Fibroblast of lung (primary cell): ENCODE measurements around the gene WASHC3. TPM values are rescaled to one million over a fixed set of nuclear protein-coding genes. Genes with fewer than 3 reads are reported as not detected.

Experiments
- DNase-seq, 2 donors: peaks; one replicate each; pipeline versions ENCODE4 v3.0.0 to v3.0.0-alpha.2; 2010; ENCODE audit warnings: low read depth in 2 of 2
- H2AFZ ChIP-seq: 2 replicates; pipeline ENCODE4 v1.5.1; 2012; ENCODE audit warnings: low read length, control low read depth, inconsistent platforms
- H3K27ac ChIP-seq: 2 replicates; pipeline ENCODE4 v1.5.1; 2011; ENCODE audit warnings: low read length, control low read depth; ENCODE audit not compliant: insufficient read depth
- H3K27me3 ChIP-seq: 2 replicates; pipeline ENCODE4 v1.5.1; 2011; ENCODE audit warnings: mild to moderate bottlenecking, low read length; ENCODE audit not compliant: control insufficient read depth, insufficient read depth
- H3K36me3 ChIP-seq: 2 replicates; pipeline ENCODE4 v1.5.1; 2011; ENCODE audit warnings: low read length; ENCODE audit not compliant: control insufficient read depth, insufficient read depth
- H3K4me1 ChIP-seq: 2 replicates; pipeline ENCODE4 v1.5.1; 2011; ENCODE audit warnings: low read length; ENCODE audit not compliant: control insufficient read depth, insufficient read depth; ENCODE audit errors: extremely low read depth
- H3K4me2 ChIP-seq: 2 replicates; pipeline ENCODE4 v1.5.1; 2011; ENCODE audit warnings: low read length, control low read depth; ENCODE audit not compliant: insufficient read depth; ENCODE audit errors: extremely low read depth
- H3K4me3 ChIP-seq, 4 experiments: fragments of 200-600 bp in 1 of 4; sonication (generic) in 1 of 4; replicated peaks in 1 of 4; 2 replicates each; pipeline ENCODE4 v1.5.1; 2011 to 2016; ENCODE audit warnings: low read length in 4 of 4, low read depth in 3 of 4, mild to moderate bottlenecking in 3 of 4, control low read depth in 2 of 4, inconsistent platforms in 1 of 4, mixed read lengths in 1 of 4; ENCODE audit not compliant: insufficient read depth in 1 of 4; ENCODE audit errors: control extremely low read depth in 1 of 4
- H3K79me2 ChIP-seq: 2 replicates; pipeline ENCODE4 v1.5.1; 2012; ENCODE audit warnings: mild to moderate bottlenecking, low read length, inconsistent platforms; ENCODE audit not compliant: control insufficient read depth, insufficient read depth
- H3K9ac ChIP-seq: 2 replicates; pipeline ENCODE4 v1.5.1; 2011; ENCODE audit warnings: mild to moderate bottlenecking, low read length, control low read depth; ENCODE audit not compliant: insufficient read depth
- H3K9me3 ChIP-seq: 2 replicates; pipeline ENCODE4 v1.5.1; 2012; ENCODE audit warnings: low read depth, low read length; ENCODE audit not compliant: control insufficient read depth, insufficient read depth
- H4K20me1 ChIP-seq: 2 replicates; pipeline ENCODE4 v1.5.1; 2011; ENCODE audit warnings: low read length; ENCODE audit not compliant: control insufficient read depth, insufficient read depth; ENCODE audit errors: extremely low read depth
- CTCF ChIP-seq, 2 donors: IDR thresholded peaks in 1 of 2; conservative IDR thresholded peaks in 1 of 2; 1 replicate in 1 of 2; 2 replicates in 1 of 2; pipeline ENCODE4 v1.5.1; 2011 to 2012; ENCODE audit warnings: low read length in 2 of 2, control low read depth in 1 of 2, inconsistent platforms in 1 of 2, low read depth in 1 of 2, mild to moderate bottlenecking in 1 of 2
- EZH2 ChIP-seq: IDR thresholded peaks from 2 replicates; pipeline ENCODE4 v1.5.1; 2012; ENCODE audit warnings: low read length, control low read depth, mild to moderate bottlenecking; ENCODE audit errors: missing control alignments
- polyA plus RNA-seq, 2 donors: library from polyadenylated mRNA; depleted of rRNA in 1 of 2; stranded (reverse) in 1 of 2; unstranded in 1 of 2; fragments of >200 nt; gene quantifications; 2 replicates each; pipeline ENCODE4 v1.2.1, GENCODE V29; 2011 to 2012; ENCODE audit warnings: missing spikeins in 1 of 2
- total RNA-seq: library from RNA; depleted of rRNA; stranded (reverse); fragments of >200 nt; gene quantifications from 2 replicates; pipeline ENCODE4 v1.2.1, GENCODE V29; 2014

WASHC3 gene
- total and polyA plus RNA-seq, 2 donors (not counting 1 experiment from before 2014, with no cell fraction given) = 97.5 to 149 TPM

GRCh38 chr12:102069707-102070106 lies 7.9 kb upstream of the WASHC3 start:
- H3K4me2 ChIP-seq = no peak overlapping the region
- H3K4me1 ChIP-seq = peaks cover 2% of the 10 kb centered on the region
- no peaks in the 10 kb centered on the region for H3K79me2 ChIP-seq
- peaks cover 1% of the 10 kb centered on the region for H3K36me3 ChIP-seq
- H2AFZ ChIP-seq = no peak overlapping the region
- no peaks in the 10 kb centered on the region for H3K27me3 ChIP-seq
- no peak overlapping the region for H3K9ac ChIP-seq
- no peak overlapping the region for H3K27ac ChIP-seq
- no peaks in the 10 kb centered on the region for H3K9me3 ChIP-seq
- no peak overlapping the region for H3K4me3 ChIP-seq
- no peaks in the 10 kb centered on the region for H4K20me1 ChIP-seq
- no peak for TF ChIP-seq EZH2
- no peak for TF ChIP-seq CTCF (conservative IDR thresholded peaks at IDR 0.05 in 1 of 2, IDR thresholded peaks at IDR 0.05 in 1 of 2; ENCODE audit: low read depth in 1 of 2, low read length in 2 of 2)
- no peak for DNase-seq

- Histone ChIP-seq H3K27me3 (no peaks in the 10 kb centered on the region), H3K4me1 (peaks cover 2% of the 10 kb centered on the region), H2AFZ (no peak overlapping the region), H3K27ac (no peak overlapping the region), H3K79me2 (no peaks in the 10 kb centered on the region), H3K9me3 (no peaks in the 10 kb centered on the region), H4K20me1 (no peaks in the 10 kb centered on the region), H3K4me2 (peak overlapping the region; percentile 19), H3K9ac (no peak overlapping the region), H3K36me3 (no peaks in the 10 kb centered on the region), H3K4me3 (no peak overlapping the region)
- no peak for TF ChIP-seq CTCF (conservative IDR thresholded peaks at IDR 0.05 in 1 of 2, IDR thresholded peaks at IDR 0.05 in 1 of 2; ENCODE audit: low read depth in 1 of 2, low read length in 2 of 2)
- TF ChIP-seq EZH2 = no peak
- DNase-seq = peak in 1 of 2 donors; percentile 68
These were observed 5.9 kb upstream of the WASHC3 start for GRCh38 chr12:102067574-102068258.

- no peak overlapping the region for H2AFZ ChIP-seq
- H3K79me2 ChIP-seq = no peaks in the 10 kb centered on the region
- H3K27me3 ChIP-seq = no peaks in the 10 kb centered on the region
- no peak overlapping the region for H3K4me2 ChIP-seq
- H4K20me1 ChIP-seq = no peaks in the 10 kb centered on the region
- H3K9me3 ChIP-seq = no peaks in the 10 kb centered on the region
- no peaks in the 10 kb centered on the region for H3K36me3 ChIP-seq
- H3K4me3 ChIP-seq = no peak overlapping the region
- DNase-seq = no peak
- H3K9ac ChIP-seq = no peak overlapping the region
- H3K27ac ChIP-seq = no peak overlapping the region
- peaks cover 2% of the 10 kb centered on the region for H3K4me1 ChIP-seq
- TF ChIP-seq EZH2 = no peak
- no peak for TF ChIP-seq CTCF (conservative IDR thresholded peaks at IDR 0.05 in 1 of 2, IDR thresholded peaks at IDR 0.05 in 1 of 2; ENCODE audit: low read depth in 1 of 2, low read length in 2 of 2)
These were observed 2.7 kb upstream of the WASHC3 start for GRCh38 chr12:102064476-102064875.
